Smooth muscle cell (in vitro differentiated cells): ENCODE measurements around the gene CAMTA1. TPM values are rescaled to one million over a fixed set of nuclear protein-coding genes. Genes with fewer than 3 reads are reported as not detected.

Experiments
- DNase-seq: peaks from one replicate; lab custom pipeline; 2025; ENCODE audit not compliant: unreplicated experiment; lab: John Stamatoyannopoulos, UW
- H2AFZ ChIP-seq: fragments of 200-600 bp; sonication (generic); 2 replicates; pipeline ENCODE4 v1.6.0; 2016; ENCODE audit warnings: antibody characterized with exemption, low read depth, mild to moderate bottlenecking
- H3F3A ChIP-seq: fragments of 200-600 bp; sonication (generic); 2 replicates; pipeline ENCODE4 v1.6.0; 2017; ENCODE audit warnings: antibody characterized with exemption, low read depth
- H3K27ac ChIP-seq: fragments of 200-600 bp; sonication (generic); 2 replicates; pipeline ENCODE4 v1.5.1; 2016; ENCODE audit warnings: low read depth, mild to moderate bottlenecking
- H3K27me3 ChIP-seq: fragments of 200-600 bp; sonication (generic); 2 replicates; pipeline ENCODE4 v1.6.1; 2016; ENCODE audit warnings: low read depth, mild to moderate bottlenecking
- H3K36me3 ChIP-seq: fragments of 200-600 bp; sonication (generic); 2 replicates; pipeline ENCODE4 v1.5.1; 2016; ENCODE audit warnings: low read depth
- H3K4me1 ChIP-seq: fragments of 200-600 bp; sonication (generic); 2 replicates; pipeline ENCODE4 v1.5.1; 2016; ENCODE audit warnings: low read depth
- H3K4me2 ChIP-seq: fragments of 200-600 bp; sonication (generic); 2 replicates; pipeline ENCODE4 v1.6.0; 2016; ENCODE audit warnings: mild to moderate bottlenecking
- H3K4me3 ChIP-seq: fragments of 200-600 bp; sonication (generic); 2 replicates; pipeline ENCODE4 v1.5.1; 2016; ENCODE audit warnings: mild to moderate bottlenecking
- H3K79me2 ChIP-seq: fragments of 200-600 bp; sonication (generic); 2 replicates; pipeline ENCODE4 v1.6.0; 2016; ENCODE audit warnings: low read depth, mild to moderate bottlenecking
- H3K9ac ChIP-seq: fragments of 200-600 bp; sonication (generic); 2 replicates; pipeline ENCODE4 v1.6.0; 2016; ENCODE audit warnings: low read depth
- H3K9me3 ChIP-seq: fragments of 200-600 bp; sonication (generic); replicated peaks from 2 replicates; pipeline ENCODE4 v1.5.1; 2016; ENCODE audit warnings: low read depth
- H4K20me1 ChIP-seq: fragments of 200-600 bp; sonication (generic); 2 replicates; pipeline ENCODE4 v1.6.0; 2016; ENCODE audit warnings: low read depth
- CTCF ChIP-seq: fragments of 200-600 bp; sonication (generic); IDR thresholded peaks from 2 replicates; pipeline ENCODE4 v1.5.1; 2017; ENCODE audit warnings: borderline replicate concordance, mild to moderate bottlenecking, antibody characterized with exemption; ENCODE audit not compliant: insufficient read depth, poor library complexity, severe bottlenecking
- WGBS: methylation state at CpG from one replicate; pipeline ENCODE4 v1.1.7; 2016; ENCODE audit warnings: low lambda C conversion rate; 5-methylcytosine and 5-hydroxymethylcytosine counted together
- polyA plus RNA-seq: library from polyadenylated mRNA; unstranded; fragments of >200 nt; fragmentation: Nextera tagmentation; extraction: Ambion mirVana; gene quantifications from 2 replicates; pipeline ENCODE4 v1.2.1, GENCODE V29; 2016
- total RNA-seq: library from RNA; depleted of rRNA; stranded (reverse); fragments of >200 nt; gene quantifications from 2 replicates; pipeline ENCODE4 v1.2.3, GENCODE V29; 2014

CAMTA1 gene
- total and polyA plus RNA-seq, 2 experiments from 2014 or later, result 139 to 145 TPM

- 88% methylated on average over 7 of the region's 7 CpGs for WGBS
- Histone ChIP-seq H3K4me1 (peaks cover 4% of the 10 kb centered on the region), H3K4me2 (no peak overlapping the region), H3K27me3 (peaks cover 9% of the 10 kb centered on the region), H3K9ac (no peak overlapping the region), H2AFZ (no peak overlapping the region), H3F3A (no peaks in the 10 kb centered on the region), H3K36me3 (no peaks in the 10 kb centered on the region), H3K4me3 (no peak overlapping the region), H3K9me3 (no peaks in the 10 kb centered on the region), H4K20me1 (no peaks in the 10 kb centered on the region), H3K79me2 (no peaks in the 10 kb centered on the region), H3K27ac (no peak overlapping the region)
- DNase-seq, result no peak
- TF ChIP-seq CTCF, result no peak
Observed at GRCh38 chr1:6984986-6985385, 199.7 kb downstream of the CAMTA1 start.

- no peaks in the 10 kb centered on the region for H3K79me2 ChIP-seq
- no peak overlapping the region for H3K27ac ChIP-seq
- no peaks in the 10 kb centered on the region for H3K9me3 ChIP-seq
- peaks cover 10% of the 10 kb centered on the region for H3K4me1 ChIP-seq
- TF ChIP-seq CTCF, result no peak
- H3K27me3 ChIP-seq, result peaks cover 9% of the 10 kb centered on the region
- no peaks in the 10 kb centered on the region for H3F3A ChIP-seq
- H2AFZ ChIP-seq, result no peak overlapping the region
- WGBS, result 83% methylated on average over 17 of the region's 17 CpGs
- H3K9ac ChIP-seq, result no peak overlapping the region
- no peaks in the 10 kb centered on the region for H3K36me3 ChIP-seq
- H4K20me1 ChIP-seq, result no peaks in the 10 kb centered on the region
- no peak for DNase-seq
- no peak overlapping the region for H3K4me2 ChIP-seq
- H3K4me3 ChIP-seq, result no peak overlapping the region
Observed at GRCh38 chr1:6985549-6986276, 200.5 kb downstream of the CAMTA1 start.

- Histone ChIP-seq H3F3A (no peaks in the 10 kb centered on the region), H3K4me2 (no peak overlapping the region), H2AFZ (no peak overlapping the region), H3K27me3 (peaks cover 9% of the 10 kb centered on the region), H3K9me3 (no peaks in the 10 kb centered on the region), H3K79me2 (no peaks in the 10 kb centered on the region), H3K27ac (no peak overlapping the region), H3K36me3 (no peaks in the 10 kb centered on the region), H3K9ac (no peak overlapping the region), H3K4me1 (peaks cover 13% of the 10 kb centered on the region), H3K4me3 (no peak overlapping the region), H4K20me1 (no peaks in the 10 kb centered on the region)
- TF ChIP-seq CTCF, result no peak
- 96% methylated on average over 8 of the region's 8 CpGs for WGBS
- no peak for DNase-seq
Observed at GRCh38 chr1:6986281-6986680, 201.0 kb downstream of the CAMTA1 start.

- H3K36me3 ChIP-seq, result no peaks in the 10 kb centered on the region
- H3K27me3 ChIP-seq, result peaks cover 9% of the 10 kb centered on the region
- no peak for TF ChIP-seq CTCF
- H3K9ac ChIP-seq, result no peak overlapping the region
- no peak overlapping the region for H2AFZ ChIP-seq
- no peaks in the 10 kb centered on the region for H3K79me2 ChIP-seq
- H3K27ac ChIP-seq, result no peak overlapping the region
- DNase-seq, result no peak
- no peak overlapping the region for H3K4me3 ChIP-seq
- H3K4me2 ChIP-seq, result no peak overlapping the region
- WGBS, result 91% methylated on average over 9 of the region's 9 CpGs
- no peaks in the 10 kb centered on the region for H3F3A ChIP-seq
- H3K4me1 ChIP-seq, result peaks cover 13% of the 10 kb centered on the region
- no peaks in the 10 kb centered on the region for H3K9me3 ChIP-seq
- H4K20me1 ChIP-seq, result no peaks in the 10 kb centered on the region
Observed at GRCh38 chr1:6987940-6988339, 202.7 kb downstream of the CAMTA1 start.
